ENCODE data around the gene TNS3. TPM values are rescaled to one million over a fixed set of nuclear protein-coding genes. Genes with fewer than 3 reads are reported as not detected.

The TNS3 gene
- polyA plus RNA-seq, 3 donors: 5.2 to 30.3 (median 7.9) TPM

DNA sequence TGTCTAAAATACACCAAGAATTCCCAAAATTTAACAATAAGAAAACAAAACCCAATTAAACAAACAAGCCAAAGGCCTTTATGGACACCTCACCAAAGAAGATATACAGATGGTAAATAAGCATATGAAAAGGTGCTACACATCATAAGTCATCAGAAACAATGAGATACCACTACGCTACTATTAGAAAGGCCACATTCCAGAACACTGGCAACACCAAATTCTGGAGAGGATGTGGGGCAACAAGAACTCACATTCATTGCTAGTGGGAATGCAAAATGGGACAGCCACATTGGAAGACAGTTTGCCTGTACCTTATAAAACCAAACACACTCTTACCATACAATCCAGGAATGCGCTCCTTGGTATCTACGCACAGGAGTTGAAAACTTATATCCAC is 291.4 kb downstream of the TNS3 start:
- H3K27ac Mint-ChIP-seq: peak overlapping the region in 3 of 7 donors; percentile 36 to 81 (median 47)
- Histone ChIP-seq H3K4me2 (replicated peaks; ENCODE audit: extremely low read depth, low read length, poor library complexity, severe bottlenecking) (no peak overlapping the region), H3K36me3 (replicated peaks in 1 of 2; ENCODE audit: control insufficient read depth in 1 of 2, insufficient read depth in 2 of 2, low read length in 2 of 2) (peaks cover 83 to 100% of the 10 kb centered on the region in 2 donors), H3K9me3 (replicated peaks in 1 of 2; ENCODE audit: control insufficient read depth in 1 of 2, insufficient read depth in 1 of 2, low read length in 2 of 2) (no peaks in the 10 kb centered on the region), H3K27ac (ENCODE audit: low read depth in 1 of 2, low read length in 2 of 2) (no peak overlapping the region), H3K9ac (ENCODE audit: insufficient read depth, low read length, poor library complexity, severe bottlenecking) (no peak overlapping the region), H2AFZ (ENCODE audit: insufficient read depth, low read depth, low read length, poor library complexity, severe bottlenecking) (no peak overlapping the region), H3K4me3 (replicated peaks in 1 of 3; ENCODE audit: low read depth in 2 of 3, low read length in 3 of 3) (no peak overlapping the region), H3K79me2 (ENCODE audit: insufficient read depth, low read length) (no peaks in the 10 kb centered on the region), H4K20me1 (ENCODE audit: insufficient read depth, low read length) (no peaks in the 10 kb centered on the region), H3K4me1 (ENCODE audit: control insufficient read depth in 1 of 2, insufficient read depth in 2 of 2, low read length in 2 of 2) (peaks cover 11 to 15% of the 10 kb centered on the region in 2 donors), H3K27me3 (ENCODE audit: control insufficient read depth in 2 of 2, insufficient read depth in 2 of 2, low read length in 2 of 2) (no peaks in the 10 kb centered on the region)
- no CpG with 5 or more reads among the region's 3 CpGs for WGBS (ENCODE audit: insufficient coverage)
- H3K36me3 Mint-ChIP-seq: peaks cover 94 to 99% of the 10 kb centered on the region in 2 donors
- no peaks in the 10 kb centered on the region for H3K9me3 Mint-ChIP-seq
- intact Hi-C loops (cut with micrococcal nuclease): no loop called here
- TF ChIP-seq, protein P1, sequence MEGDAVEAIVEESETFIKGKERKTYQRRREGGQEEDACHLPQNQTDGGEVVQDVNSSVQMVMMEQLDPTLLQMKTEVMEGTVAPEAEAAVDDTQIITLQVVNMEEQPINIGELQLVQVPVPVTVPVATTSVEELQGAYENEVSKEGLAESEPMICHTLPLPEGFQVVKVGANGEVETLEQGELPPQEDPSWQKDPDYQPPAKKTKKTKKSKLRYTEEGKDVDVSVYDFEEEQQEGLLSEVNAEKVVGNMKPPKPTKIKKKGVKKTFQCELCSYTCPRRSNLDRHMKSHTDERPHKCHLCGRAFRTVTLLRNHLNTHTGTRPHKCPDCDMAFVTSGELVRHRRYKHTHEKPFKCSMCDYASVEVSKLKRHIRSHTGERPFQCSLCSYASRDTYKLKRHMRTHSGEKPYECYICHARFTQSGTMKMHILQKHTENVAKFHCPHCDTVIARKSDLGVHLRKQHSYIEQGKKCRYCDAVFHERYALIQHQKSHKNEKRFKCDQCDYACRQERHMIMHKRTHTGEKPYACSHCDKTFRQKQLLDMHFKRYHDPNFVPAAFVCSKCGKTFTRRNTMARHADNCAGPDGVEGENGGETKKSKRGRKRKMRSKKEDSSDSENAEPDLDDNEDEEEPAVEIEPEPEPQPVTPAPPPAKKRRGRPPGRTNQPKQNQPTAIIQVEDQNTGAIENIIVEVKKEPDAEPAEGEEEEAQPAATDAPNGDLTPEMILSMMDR (IDR thresholded peaks at IDR 0.05): no peak
- DNase-seq: no peak
- H3K4me3 Mint-ChIP-seq: no peak overlapping the region
- no peaks in the 10 kb centered on the region for H3K27me3 Mint-ChIP-seq (ENCODE audit: low read depth in 3 of 3)
- peaks cover 19% of the 10 kb centered on the region for H3K4me1 Mint-ChIP-seq

DNA sequence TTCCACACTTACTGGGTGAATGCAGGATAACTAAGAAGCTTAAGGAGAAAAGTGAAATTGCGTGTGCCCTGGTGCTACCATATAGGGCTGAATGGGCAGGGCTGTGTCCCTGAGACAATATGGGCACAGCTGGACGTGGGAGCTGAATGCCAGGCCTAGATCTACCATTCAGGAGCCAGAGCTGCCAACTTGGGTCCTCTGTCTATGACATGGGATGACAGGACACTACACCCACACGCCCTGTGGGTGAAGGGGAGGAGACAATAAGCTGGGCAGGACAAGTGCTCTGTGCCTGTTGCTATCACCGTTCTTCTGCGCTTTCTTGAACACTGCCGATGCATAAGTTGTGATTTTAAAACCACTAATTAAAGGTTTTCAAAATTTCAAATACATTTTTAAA is 293.9 kb downstream of the TNS3 start:
- no peak overlapping the region for H2AFZ ChIP-seq (ENCODE audit: insufficient read depth, low read depth, low read length, poor library complexity, severe bottlenecking)
- H3K4me3 Mint-ChIP-seq: no peak overlapping the region
- peaks cover 19% of the 10 kb centered on the region for H3K4me1 Mint-ChIP-seq
- intact Hi-C loops (cut with micrococcal nuclease): no loop called here
- TF ChIP-seq, protein P1 (IDR thresholded peaks at IDR 0.05): no peak
- no peaks in the 10 kb centered on the region for H3K27me3 Mint-ChIP-seq (ENCODE audit: low read depth in 3 of 3)
- H3K9me3 Mint-ChIP-seq: no peaks in the 10 kb centered on the region
- H3K9ac ChIP-seq (ENCODE audit: insufficient read depth, low read length, poor library complexity, severe bottlenecking): no peak overlapping the region
- H4K20me1 ChIP-seq (ENCODE audit: insufficient read depth, low read length): no peaks in the 10 kb centered on the region
- no peak overlapping the region for H3K27ac ChIP-seq (ENCODE audit: low read depth in 1 of 2, low read length in 2 of 2)
- H3K4me3 ChIP-seq (replicated peaks in 1 of 3; ENCODE audit: low read depth in 2 of 3, low read length in 3 of 3): no peak overlapping the region
- DNase-seq: no peak
- H3K4me1 ChIP-seq (ENCODE audit: control insufficient read depth in 1 of 2, insufficient read depth in 2 of 2, low read length in 2 of 2): peaks cover 11 to 15% of the 10 kb centered on the region in 2 donors
- H3K9me3 ChIP-seq (replicated peaks in 1 of 2; ENCODE audit: control insufficient read depth in 1 of 2, insufficient read depth in 1 of 2, low read length in 2 of 2): no peaks in the 10 kb centered on the region
- peaks cover 93 to 99% of the 10 kb centered on the region in 2 donors for H3K36me3 Mint-ChIP-seq
- H3K79me2 ChIP-seq (ENCODE audit: insufficient read depth, low read length): no peaks in the 10 kb centered on the region
- H3K36me3 ChIP-seq (replicated peaks in 1 of 2; ENCODE audit: control insufficient read depth in 1 of 2, insufficient read depth in 2 of 2, low read length in 2 of 2): peaks cover 84 to 100% of the 10 kb centered on the region in 2 donors
- no peak overlapping the region for H3K27ac Mint-ChIP-seq
- 100% methylated on average over 2 of the region's 6 CpGs for WGBS (ENCODE audit: insufficient coverage)
- no peaks in the 10 kb centered on the region for H3K27me3 ChIP-seq (ENCODE audit: control insufficient read depth in 2 of 2, insufficient read depth in 2 of 2, low read length in 2 of 2)
- no peak overlapping the region for H3K4me2 ChIP-seq (replicated peaks; ENCODE audit: extremely low read depth, low read length, poor library complexity, severe bottlenecking)

Data from CD14-positive monocyte (primary cell).